GM12892 (cell line): ENCODE measurements around the gene ARIH1. TPM values are rescaled to one million over a fixed set of nuclear protein-coding genes. Genes with fewer than 3 reads are reported as not detected.
"Not testable (repeated sequence)": the region's sequence is repeated elsewhere in the genome, so short reads cannot be mapped to it uniquely, and the experiment has no call there.

ENCODE experiments used
- DNase-seq: peaks from one replicate; pipeline ENCODE4 v3.0.0; 2011; ENCODE audit not compliant: insufficient read length
- FAIRE-seq: peaks from 2 replicates; lab custom pipeline; 2011; peaks lifted over from hg19 to GRCh38; lab: Jason Lieb, UNC
- POLR2A ChIP-seq: IDR thresholded peaks from 2 replicates; pipeline ENCODE4 v1.6.1; 2011; ENCODE audit warnings: low read depth, low read length, control low read depth
- POLR2AphosphoS5 ChIP-seq: IDR thresholded peaks from 2 replicates; pipeline ENCODE4 v1.6.1; 2011; ENCODE audit warnings: low read depth, low read length, control low read depth
- TAF1 ChIP-seq: IDR thresholded peaks from 2 replicates; pipeline ENCODE4 v1.6.1; 2011; ENCODE audit warnings: low read depth, mild to moderate bottlenecking, control low read depth, low read length, borderline replicate concordance
- polyA plus RNA-seq: library from polyadenylated mRNA; unstranded; fragments of >200 nt; gene quantifications from one replicate; pipeline ENCODE4 v1.2.1, GENCODE V29; 2012; ENCODE audit warnings: missing spikeins, inconsistent platforms; ENCODE audit not compliant: missing spikeins

ARIH1 gene, protein sequence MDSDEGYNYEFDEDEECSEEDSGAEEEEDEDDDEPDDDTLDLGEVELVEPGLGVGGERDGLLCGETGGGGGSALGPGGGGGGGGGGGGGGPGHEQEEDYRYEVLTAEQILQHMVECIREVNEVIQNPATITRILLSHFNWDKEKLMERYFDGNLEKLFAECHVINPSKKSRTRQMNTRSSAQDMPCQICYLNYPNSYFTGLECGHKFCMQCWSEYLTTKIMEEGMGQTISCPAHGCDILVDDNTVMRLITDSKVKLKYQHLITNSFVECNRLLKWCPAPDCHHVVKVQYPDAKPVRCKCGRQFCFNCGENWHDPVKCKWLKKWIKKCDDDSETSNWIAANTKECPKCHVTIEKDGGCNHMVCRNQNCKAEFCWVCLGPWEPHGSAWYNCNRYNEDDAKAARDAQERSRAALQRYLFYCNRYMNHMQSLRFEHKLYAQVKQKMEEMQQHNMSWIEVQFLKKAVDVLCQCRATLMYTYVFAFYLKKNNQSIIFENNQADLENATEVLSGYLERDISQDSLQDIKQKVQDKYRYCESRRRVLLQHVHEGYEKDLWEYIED
- 34.9 TPM for polyA plus RNA-seq

DNA sequence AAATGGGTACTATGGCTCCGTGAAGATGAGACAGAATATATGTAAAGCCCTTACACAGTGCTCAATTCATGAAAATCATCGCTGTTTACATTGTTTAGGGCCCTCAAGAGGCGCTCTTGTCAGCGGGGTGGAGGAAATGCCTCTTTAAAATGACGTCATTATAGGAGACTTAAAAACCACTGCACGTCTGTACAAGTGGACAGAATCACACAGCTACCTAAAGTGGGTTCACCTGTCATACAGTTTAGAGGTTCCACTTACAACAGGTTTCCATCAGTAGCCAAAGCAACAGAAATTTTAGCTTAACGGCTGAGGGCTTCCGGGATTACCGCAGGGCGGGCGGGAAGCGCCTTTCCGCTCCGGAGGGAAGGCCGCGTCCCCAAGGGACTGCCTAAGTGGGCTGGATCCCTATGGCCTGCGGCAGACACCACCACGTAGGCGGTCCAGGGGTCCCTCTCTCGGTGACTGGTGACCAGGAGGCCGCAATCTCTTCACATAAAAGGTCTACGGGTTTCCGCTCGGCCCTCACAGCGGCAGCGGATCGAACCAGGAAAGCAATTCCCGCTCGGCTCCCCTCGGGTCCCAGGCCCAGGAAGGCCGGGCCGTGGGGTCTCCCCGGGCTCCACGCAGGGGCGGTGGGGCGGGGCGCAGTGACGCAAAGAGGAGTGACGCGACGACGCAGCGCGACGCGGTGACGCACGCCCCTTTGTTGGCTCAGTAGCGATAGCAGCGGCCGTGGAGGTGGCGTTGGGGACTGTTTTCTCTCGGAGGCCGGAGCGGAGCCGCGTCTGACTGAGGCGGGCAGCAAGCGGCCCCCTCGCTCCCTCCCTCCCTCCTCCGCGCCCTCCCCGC, at the start of gene ARIH1:
Gene ARIH1, plus strand, starts transcription at position 717 of the 852 bp plus-strand sequence. CDS start 310 bp downstream, outside the sequence.
- DNase-seq: peak; percentile 62
- TF ChIP-seq TAF1: peak; percentile 90
- peak; percentile 92 for TF ChIP-seq POLR2AphosphoS5
- TF ChIP-seq POLR2A: peak; percentile 86; the same call in 1 of the 2 replicates
- peak; percentile 98 for FAIRE-seq

DNA sequence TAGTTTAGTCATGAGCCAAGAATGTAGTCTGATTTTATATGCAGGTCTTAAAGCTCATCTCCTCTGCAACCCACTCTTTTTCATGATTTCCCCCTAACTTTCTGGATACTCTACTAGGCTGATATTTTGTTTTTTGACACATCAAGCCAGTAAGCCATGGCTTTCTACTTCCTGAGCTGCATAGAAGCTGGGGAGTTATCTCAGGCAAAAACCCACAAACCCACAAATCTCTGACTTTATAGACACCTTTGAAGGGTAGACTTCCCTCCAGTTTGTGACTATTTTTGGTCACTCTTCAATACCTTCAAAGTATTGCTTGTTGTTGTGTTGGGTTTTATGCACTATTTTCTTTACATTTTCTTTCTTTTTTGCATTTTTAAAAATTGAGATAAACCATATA, 47.4 kb upstream of the ARIH1 start:
- no peak for TF ChIP-seq POLR2AphosphoS5
- TF ChIP-seq TAF1: no peak
- TF ChIP-seq POLR2A: no peak
- DNase-seq: no peak
- FAIRE-seq: no peak

DNA sequence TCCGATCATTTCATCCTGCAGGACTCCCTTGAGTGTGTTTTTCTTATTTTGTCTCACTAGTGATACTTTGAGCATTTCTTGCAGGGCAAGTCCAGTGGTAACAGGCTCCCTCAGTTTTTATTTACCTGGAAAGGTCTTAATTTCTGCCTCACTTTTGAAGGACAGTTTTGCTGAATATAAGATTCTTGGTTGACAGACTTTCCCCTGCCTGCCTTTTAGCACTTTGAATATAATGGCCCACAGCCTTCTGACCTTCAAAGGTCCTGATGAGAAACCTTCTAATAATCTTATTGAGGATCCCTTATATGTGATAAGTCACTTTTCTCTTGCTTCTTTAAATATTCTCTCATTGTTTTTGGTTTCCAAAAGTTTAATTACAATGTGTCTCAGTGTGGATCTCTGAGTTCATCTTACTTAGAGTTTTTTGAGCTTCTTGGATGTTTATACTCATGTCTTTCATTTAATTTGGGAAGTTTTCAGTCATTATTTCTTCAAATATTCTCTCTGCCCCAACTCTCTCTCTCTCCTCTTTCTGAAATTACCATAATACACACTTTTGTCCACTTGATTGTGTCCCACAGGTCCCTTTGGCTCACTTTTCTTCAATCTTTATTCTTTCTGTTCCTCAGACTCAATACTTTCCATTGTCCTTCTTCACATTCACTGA, 36.3 kb upstream of the ARIH1 start:
- FAIRE-seq: no peak
- DNase-seq: no peak
- no peak for TF ChIP-seq POLR2A
- no peak for TF ChIP-seq POLR2AphosphoS5
- no peak for TF ChIP-seq TAF1

DNA sequence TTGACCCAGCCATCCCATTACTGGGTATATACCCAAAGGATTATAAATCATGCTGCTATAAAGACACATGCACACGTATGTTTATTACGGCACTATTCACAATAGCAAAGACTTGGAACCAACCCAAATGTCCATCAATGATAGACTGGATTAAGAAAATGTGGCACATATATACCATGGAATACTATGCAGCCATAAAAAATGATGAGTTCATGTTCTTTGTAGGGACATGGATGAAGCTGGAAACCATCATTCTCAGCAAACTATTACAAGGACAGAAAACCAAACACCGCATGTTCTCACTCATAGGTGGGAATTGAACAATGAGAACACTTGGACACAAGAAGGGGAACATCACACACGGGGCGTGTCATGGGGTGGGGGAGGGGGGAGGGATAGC, 31.3 kb upstream of the ARIH1 start:
- FAIRE-seq, DNase-seq: not testable (repeated sequence)

DNA sequence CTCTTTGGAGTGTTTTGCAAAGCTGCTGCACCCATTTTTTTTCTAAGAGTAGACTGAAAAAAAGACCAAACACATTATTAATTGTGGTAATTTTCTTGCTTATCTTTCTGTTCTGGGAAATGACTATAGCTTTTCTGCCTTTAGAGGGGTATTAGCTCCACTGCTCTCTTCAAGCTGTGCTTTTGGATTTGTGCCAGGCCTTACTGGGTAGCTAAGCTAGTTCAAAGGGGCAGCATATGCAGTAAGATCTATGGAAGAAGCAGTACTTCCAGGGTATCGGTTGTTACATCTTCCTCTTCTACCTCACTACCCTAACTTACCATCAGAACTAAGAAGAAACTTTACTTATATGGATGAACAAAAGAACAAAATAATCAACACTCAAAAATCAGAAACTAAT, 28.7 kb upstream of the ARIH1 start:
- no peak for TF ChIP-seq POLR2AphosphoS5
- TF ChIP-seq TAF1: no peak
- TF ChIP-seq POLR2A: no peak
- DNase-seq (no peak), FAIRE-seq (no peak)

DNA sequence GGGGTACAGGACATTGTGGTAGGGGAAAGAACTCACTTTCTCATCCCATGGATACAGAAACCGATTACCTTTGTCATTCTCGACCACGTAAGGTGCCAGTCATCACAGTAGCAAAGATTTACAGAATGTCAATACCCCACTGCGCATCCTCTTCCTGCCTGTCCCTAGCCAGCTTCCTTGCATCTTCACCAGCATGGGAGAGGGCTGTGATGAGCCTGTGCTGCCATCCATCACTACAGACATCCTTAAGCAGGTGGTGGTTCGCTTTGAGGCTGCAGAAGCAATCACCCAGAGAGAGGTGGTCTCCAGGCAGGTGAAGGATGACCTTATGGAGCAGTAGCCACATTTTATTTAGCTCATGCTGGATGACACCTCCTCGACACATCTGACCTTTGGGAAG, 23.3 kb upstream of the ARIH1 start:
- TF ChIP-seq TAF1 (no peak), POLR2A (no peak), POLR2AphosphoS5 (no peak)
- no peak for DNase-seq
- FAIRE-seq: no peak

DNA sequence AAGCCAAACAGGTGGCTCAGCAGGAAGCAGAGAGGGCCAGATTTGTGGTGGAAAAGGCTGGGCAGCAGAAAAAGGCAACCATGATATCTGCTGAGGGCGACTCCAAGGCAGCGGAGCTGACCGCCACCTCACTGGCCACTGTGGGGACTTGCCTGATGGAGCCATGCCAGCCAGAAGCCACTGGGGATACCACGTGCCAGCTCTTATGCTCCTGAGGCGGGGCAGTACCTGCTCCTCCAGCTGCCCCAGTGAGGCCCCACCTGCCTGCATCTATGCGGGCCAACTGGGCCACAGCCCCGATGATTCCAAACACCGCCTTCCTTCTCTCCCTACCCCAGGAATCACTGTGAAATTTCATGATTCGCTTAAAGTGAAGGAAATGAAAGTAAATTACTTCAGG, 22.9 kb upstream of the ARIH1 start:
- FAIRE-seq (no peak), DNase-seq (no peak)
- TF ChIP-seq POLR2A: no peak
- no peak for TF ChIP-seq POLR2AphosphoS5
- TF ChIP-seq TAF1: no peak

DNA sequence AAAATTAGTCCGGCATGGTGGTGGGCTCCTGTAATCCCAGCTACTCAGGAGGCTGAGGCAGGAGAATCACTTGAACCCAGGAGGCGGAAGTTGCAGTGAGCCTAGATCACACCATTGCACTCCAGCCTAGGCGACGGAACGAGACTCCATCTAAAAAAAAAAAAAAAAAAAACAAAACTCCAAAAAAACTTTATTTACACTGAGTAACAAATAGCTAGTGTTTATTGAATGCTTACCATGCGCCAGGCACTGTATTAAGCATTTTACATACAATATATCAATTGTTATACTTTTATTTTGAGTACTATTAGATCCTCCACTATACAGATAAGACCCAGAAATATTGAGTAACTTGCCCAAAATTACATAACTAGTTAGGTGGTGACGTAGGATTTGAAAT, 17.4 kb upstream of the ARIH1 start:
- FAIRE-seq: no peak
- TF ChIP-seq TAF1 (no peak), POLR2AphosphoS5 (no peak), POLR2A (no peak)

DNA sequence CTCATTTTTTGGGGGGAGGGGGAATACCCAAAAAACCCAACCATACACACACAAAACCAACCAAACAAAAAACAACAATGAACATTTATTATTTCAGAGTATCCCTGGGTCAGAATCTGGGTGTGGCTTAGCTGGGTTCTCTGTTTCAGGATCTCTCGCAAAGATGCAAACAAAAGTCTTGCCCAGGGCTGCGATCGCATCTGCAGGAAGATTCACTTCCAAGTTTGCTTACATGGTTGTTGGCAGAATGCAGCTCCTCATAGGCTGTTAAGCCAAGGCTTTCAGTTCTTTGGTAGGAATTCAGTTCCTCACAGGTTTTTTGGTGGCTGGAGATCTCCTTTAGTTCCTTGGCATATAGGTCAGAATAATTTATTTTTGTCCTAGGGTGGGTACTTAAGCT, 13.7 kb upstream of the ARIH1 start:
- FAIRE-seq (no peak), DNase-seq (no peak)
- no peak for TF ChIP-seq TAF1
- no peak for TF ChIP-seq POLR2AphosphoS5
- no peak for TF ChIP-seq POLR2A

More for the DNA sequence above, 17.4 kb upstream of the ARIH1 start:
- DNase-seq: no peak

DNA sequence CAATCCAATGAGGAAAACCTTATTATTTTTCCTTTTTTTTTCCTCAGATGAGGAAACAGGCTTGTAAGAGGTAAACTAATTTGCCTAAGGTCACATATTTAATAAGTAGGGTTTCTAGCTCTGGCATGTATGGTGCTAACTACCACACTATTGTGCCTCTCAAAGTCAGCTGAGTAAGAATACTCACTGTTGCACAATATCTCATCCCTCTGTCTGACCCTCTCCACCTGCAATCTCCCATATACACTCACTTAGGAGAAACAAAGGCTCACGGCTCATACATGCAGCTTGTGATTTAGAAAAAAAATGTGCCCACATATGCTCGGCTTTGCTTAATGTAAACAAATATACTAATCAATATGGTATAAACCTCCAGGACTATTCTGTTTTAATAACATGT, 10.4 kb upstream of the ARIH1 start:
- DNase-seq (no peak), FAIRE-seq (no peak)
- TF ChIP-seq TAF1 (no peak), POLR2A (no peak), POLR2AphosphoS5 (no peak)

DNA sequence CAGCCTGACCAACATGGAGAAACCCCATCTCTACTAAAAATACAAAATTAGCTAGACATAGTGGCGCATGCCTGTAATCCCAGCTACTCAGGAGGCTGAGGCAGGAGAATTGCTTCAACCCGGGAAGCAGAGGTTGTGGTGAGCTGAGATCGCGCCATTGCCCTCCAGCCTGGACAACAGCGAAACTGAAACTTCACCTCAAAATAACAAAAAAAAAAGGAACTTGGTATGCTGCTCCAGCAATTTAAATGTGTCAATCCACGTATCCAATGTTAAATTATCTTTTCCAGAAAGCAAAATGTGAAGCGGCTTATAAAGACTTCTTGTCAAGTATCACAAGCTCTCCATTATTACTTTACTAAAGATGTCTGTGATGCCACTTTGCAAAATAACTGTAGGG, 9.9 kb upstream of the ARIH1 start:
- TF ChIP-seq TAF1 (no peak), POLR2A (no peak), POLR2AphosphoS5 (no peak)
- no peak for FAIRE-seq
- no peak for DNase-seq
